Measurements from ENCODE around the gene MAGI2.

MAGI2 gene

DNA sequence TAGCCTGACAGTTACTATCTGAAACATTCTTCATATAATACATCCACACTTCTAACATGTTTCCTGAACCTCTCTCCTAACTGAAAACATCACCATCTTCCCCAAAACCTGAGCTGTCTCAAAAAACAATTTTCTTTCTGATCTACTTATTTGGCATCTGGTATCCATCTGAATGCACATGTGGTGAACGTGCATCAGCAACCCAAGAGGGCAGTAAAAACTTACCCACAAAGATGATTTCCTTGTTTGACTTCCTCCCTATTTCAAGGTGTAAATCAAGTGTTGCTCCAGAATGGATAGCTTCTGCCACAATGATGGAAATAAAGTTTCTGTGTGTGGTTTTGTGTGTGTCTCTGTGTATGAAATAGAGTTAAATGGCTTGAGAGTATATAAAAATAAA, 500.4 kb downstream of the MAGI2 start:
- DNase-seq (ENCODE audit: low read depth, low spot score), result no peak

- DNase-seq (ENCODE audit: low read depth, low spot score), result no peak
These were observed 513.8 kb downstream of the MAGI2 start for GRCh38 chr7:78939669-78940068.

DNA sequence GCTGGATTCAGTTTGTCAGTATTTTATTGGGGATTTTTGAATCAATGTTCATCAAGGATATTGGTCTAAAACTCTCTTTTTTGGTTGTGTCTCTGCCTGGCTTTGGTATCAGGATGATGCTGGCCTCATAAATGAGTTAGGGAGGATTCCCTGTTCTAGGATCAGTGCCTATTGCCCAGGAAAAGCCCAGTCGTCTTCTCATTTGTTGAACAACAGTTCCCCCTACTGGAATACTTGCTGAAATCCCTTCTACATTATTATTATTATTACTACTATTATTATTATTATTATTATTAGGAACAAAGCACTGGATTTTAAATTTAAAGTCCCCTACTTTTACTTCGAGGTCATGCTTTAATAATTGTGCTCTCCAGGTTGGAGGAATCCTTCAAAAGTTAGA, 528.9 kb downstream of the MAGI2 start:
- DNase-seq (ENCODE audit: low read depth, low spot score), result no peak

- no peak for DNase-seq (ENCODE audit: low read depth, low spot score)
These were observed 540.7 kb downstream of the MAGI2 start for GRCh38 chr7:78912781-78913180.

DNA sequence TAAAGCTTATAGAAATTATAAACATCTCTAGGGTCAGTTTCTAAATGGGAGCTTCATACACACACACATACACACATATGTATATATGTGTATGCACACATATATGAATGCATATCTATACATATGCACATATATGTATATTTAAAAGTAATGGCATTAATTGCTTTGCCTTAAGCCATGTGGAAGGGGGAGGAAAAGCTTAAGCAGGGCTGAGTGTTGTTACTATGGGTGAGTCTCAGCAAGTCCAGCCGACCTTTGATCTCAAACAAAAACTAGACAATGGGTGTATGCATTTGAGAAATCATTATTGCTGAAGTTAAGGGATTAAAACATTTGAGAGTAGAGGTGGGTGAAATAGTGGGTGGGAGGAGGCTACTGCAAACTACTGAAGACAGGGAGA, 546.7 kb downstream of the MAGI2 start:
- no peak for DNase-seq (ENCODE audit: low read depth, low spot score)

- DNase-seq (ENCODE audit: low read depth, low spot score), result no peak
These were observed 548.0 kb downstream of the MAGI2 start for GRCh38 chr7:78905436-78905835.

GRCh38 chr7:78904983-78905382, 548.5 kb downstream of the MAGI2 start:
- DNase-seq (ENCODE audit: low read depth, low spot score), result no peak

DNA sequence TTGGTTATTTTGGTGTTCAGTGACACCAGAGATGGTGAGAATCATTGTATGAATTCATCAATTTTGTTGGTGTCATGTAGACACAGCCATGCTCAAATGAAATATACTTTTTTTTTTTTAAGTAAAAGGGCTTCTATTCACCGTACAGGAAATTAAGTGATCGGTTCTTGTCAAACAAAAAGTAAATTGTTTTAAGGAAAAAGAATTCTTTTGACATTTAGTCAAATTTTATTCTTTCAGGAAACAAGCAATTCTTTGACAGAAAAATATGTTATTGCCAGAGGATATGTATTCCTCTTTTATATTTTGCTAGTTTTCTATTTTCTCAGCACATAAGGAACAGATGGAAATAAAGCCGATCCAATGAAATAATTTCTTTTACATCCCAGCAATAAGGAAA, 551.9 kb downstream of the MAGI2 start:
- DNase-seq (ENCODE audit: low read depth, low spot score), result no peak

DNA sequence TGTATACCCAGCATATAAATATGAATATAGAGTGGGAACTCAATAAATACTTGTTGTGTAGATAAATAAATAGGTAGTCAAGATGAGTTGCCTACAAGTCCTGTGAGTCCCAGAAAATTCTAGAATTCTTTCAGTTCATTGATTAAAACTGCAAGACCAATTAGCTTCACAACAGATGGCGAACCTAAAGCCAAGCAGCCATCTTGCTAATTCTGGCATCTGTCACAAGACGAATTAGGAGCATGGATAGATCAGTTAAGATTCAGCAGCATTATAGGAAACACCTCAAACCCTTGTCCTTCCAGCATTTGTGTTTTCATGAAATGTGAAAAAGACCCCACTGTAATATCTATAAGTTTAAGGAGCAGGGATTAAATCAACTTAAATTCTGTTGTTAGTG, 552.7 kb downstream of the MAGI2 start:
- DNase-seq (ENCODE audit: low read depth, low spot score), result no peak

GRCh38 chr7:78895393-78895792, 558.1 kb downstream of the MAGI2 start:
- no peak for DNase-seq (ENCODE audit: low read depth, low spot score)

DNA sequence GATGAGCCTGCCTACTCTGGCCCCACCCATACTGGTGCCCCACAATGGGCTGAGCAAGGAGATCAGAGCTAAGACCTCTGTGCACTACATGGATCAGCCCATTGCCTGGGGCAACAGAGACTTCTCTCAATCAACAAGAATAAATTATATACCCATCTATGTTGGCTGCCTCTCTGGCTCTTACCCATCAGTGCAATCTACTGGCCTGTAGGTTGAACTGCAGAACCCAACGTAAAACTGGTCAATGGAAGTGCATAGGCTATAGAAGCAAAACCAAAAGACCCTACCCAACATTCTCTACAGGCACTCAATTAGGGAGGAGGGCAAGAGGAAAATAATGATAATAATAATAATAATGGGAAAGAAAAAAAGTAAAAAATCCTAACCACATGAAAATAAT, 574.3 kb downstream of the MAGI2 start:
- DNase-seq (ENCODE audit: low read depth, low spot score), result no peak

- DNase-seq (ENCODE audit: low read depth, low spot score), result no peak
These were observed 580.4 kb downstream of the MAGI2 start for GRCh38 chr7:78873117-78873516.

GRCh38 chr7:78864339-78864738, 589.1 kb downstream of the MAGI2 start:
- DNase-seq (ENCODE audit: low read depth, low spot score), result no peak

- no peak for DNase-seq (ENCODE audit: low read depth, low spot score)
These were observed 590.2 kb downstream of the MAGI2 start for GRCh38 chr7:78863281-78863680.

DNA sequence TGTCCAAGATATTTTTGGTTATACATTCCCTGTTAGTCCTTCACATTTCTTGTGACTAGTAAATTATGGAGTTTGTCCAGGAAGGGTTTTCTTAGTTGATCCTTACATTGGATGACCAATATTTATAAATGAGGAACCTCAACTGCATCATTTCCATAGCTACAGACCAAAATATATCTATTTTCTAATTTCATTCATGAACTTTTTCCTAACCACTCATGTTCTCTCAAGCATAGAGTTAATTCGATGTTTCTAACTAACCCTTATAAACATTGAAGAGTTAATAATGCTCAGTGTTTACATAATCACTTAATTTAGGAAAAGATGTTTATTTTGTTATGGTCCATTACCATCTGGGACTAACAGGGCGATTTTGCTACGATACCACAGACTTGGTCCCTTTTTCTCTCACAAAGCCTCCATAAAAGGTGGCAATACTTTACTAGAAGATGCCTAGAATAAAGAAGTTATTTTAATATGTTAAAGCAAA, 591.0 kb downstream of the MAGI2 start:
- no peak for DNase-seq (ENCODE audit: low read depth, low spot score)

- DNase-seq (ENCODE audit: low read depth, low spot score), result no peak
These were observed 600.5 kb downstream of the MAGI2 start for GRCh38 chr7:78852951-78853350.

DNA sequence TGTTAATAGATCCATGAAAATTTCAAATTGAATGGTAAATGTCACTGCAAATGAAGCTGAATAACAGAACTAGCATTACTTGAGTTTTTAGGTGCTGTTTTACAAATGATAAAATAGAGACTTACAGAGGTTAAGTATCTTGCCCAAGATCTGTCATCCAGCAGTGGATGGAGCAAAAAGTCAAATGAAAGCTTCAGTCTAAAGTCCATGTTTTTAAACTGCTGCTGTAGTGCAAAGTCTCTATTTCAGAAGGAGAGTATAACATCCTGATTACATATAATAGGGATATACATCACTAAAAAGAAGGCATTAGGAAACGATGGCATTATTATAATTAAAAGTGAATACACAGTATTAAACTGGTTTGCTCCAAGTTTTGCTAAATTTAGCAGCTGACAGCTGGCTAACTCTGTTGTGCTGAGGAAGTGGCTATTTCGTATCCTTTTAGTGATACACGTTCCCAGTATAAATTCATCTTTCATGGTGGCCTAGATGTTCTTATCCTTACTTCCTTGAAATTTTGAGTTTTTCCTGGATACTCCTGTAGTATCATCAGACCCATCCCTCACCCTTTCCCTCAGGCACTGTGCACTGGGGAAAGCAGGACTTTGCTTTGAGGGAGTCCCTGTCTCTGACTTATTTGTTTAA, 603.2 kb downstream of the MAGI2 start:
- no peak for DNase-seq (ENCODE audit: low read depth, low spot score)

GRCh38 chr7:78845155-78845554, 608.3 kb downstream of the MAGI2 start:
- no peak for DNase-seq (ENCODE audit: low read depth, low spot score)

DNA sequence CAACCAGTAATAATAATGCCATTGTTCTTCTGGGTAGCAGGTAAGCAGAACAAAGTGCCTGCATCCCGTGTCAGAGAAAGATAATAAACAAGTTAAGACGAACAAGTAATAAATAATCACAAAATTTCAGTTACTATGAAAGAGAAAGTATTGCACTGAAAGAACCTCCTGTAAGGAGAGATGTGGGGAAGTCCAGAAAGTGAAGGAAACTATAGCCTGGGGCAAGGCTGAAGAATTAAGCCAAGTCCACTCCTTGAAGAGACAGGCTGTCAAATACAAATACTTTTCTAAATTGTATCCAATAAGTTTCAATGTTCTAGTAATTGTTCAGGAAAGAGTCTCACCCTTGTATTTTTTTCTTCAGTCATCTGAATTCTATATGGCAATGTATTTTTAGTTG, 611.4 kb downstream of the MAGI2 start:
- no peak for DNase-seq (ENCODE audit: low read depth, low spot score)

DNA sequence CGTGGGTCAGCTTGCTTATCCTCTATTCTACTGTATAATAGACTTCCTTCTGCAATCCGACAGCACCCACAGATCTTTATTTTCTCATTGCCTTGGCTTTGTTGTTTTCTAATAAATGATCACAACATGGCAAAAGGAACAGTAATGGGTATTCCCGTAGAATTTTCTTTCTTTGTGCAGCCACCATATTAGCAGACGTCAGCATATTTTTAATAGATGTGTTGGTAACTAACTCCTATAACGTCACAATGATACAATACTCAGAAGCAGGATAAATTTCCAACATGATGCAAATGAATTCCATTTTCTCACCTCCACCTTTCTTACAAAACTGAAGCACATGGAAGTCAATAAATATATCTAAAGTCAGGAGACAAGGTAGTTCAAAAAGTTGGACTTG, 617.6 kb downstream of the MAGI2 start:
- no peak for DNase-seq (ENCODE audit: low read depth, low spot score)

DNA sequence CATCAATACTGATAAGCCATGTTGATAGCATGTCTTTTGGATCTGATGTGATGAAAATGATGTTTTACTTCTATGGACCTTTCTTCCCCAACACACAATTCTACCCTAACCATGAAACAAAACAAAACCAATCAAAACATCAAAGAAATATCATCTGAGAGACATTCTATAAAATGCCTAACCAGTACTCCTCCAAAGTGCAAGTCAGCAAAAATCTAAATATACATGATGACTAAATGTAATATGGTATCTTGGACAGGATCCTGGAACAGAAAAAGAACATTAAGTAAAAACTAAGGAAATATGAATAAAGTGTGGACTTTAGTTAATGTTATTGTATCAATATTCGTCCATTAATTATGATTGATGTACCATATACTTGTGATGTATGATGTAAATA, 625.1 kb downstream of the MAGI2 start:
- no peak for DNase-seq (ENCODE audit: low read depth, low spot score)

- no peak for DNase-seq (ENCODE audit: low read depth, low spot score)
These were observed 649.9 kb downstream of the MAGI2 start for GRCh38 chr7:78803501-78804127.

DNA sequence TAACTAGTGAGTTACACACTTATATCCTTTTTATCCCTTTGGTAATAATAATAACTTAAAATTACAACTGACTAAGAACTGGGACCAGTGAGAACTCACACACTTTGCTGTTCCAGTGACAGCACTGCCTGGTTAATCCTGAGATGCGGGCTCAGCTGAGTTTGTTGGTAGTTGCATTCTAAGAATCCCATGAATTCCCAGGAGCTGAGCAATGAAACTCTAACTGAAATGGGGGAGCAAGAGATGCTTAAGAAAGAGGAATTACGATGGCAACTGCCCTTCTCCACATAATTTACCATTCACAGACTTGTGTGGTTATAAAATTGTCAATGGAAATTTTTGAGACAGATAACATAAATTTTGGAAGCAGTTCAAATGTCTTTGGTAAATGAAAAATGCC, 659.4 kb downstream of the MAGI2 start:
- no peak for DNase-seq (ENCODE audit: low read depth, low spot score)

DNA sequence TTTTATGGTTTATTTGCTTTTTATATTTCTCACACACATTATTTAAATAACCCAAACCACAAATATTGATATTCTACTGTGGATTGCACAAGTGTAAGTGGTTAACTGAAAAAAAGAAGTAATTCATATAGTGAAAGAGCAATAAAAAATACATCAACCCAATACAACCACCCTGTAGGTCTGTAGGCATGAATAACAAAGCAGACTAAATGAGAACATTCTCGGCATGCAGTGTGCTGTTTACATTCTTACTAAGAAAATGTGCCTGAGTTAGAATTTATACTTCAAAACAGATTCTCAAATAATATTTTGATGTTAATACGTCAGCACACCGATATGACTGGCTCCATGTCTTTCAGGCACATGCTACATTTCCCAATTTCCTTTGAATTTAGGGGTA, 660.8 kb downstream of the MAGI2 start:
- DNase-seq (ENCODE audit: low read depth, low spot score), result no peak
